GM18508 (cell line): Measurements from ENCODE around the gene TRAT1.
"Not testable (repeated sequence)": the region's sequence is repeated elsewhere in the genome, so short reads cannot be mapped to it uniquely, and the experiment has no call there.

Source experiments
- ATAC-seq: cut with Tn5 transposase; IDR thresholded peaks from one replicate; pipeline ENCODE4 v1.9.1; 2021; ENCODE audit warnings: moderate number of reproducible peaks; ENCODE audit not compliant: insufficient read depth, unreplicated experiment

TRAT1 gene

GRCh38 chr3:108822123-108822897 is at the start of gene TRAT1:
TRAT1 (plus strand) TSS chr3:108822786; CDS start chr3:108822928, 142 bp downstream.
- ATAC-seq, result no peak

- ATAC-seq, result no peak
Observed at GRCh38 chr3:108775649-108776048, 46.9 kb upstream of the TRAT1 start.

- ATAC-seq, result no peak
Observed at GRCh38 chr3:108779496-108779895, 43.1 kb upstream of the TRAT1 start.

- no peak for ATAC-seq
Observed at GRCh38 chr3:108780235-108780634, 42.4 kb upstream of the TRAT1 start.

- ATAC-seq, result no peak
Observed at GRCh38 chr3:108791473-108791872, 31.1 kb upstream of the TRAT1 start.

GRCh38 chr3:108804437-108804836 is 18.1 kb upstream of the TRAT1 start:
- ATAC-seq, result no peak

GRCh38 chr3:108804966-108805365 is 17.6 kb upstream of the TRAT1 start:
- ATAC-seq, result no peak

- ATAC-seq, result no peak
Observed at GRCh38 chr3:108806316-108806715, 16.3 kb upstream of the TRAT1 start.

- ATAC-seq, result no peak
Observed at GRCh38 chr3:108818404-108818803, 4.2 kb upstream of the TRAT1 start.

- ATAC-seq, result no peak
Observed at GRCh38 chr3:108820586-108820985, 2.0 kb upstream of the TRAT1 start.

GRCh38 chr3:108823227-108823626 is 641 bp downstream of the TRAT1 start:
- no peak for ATAC-seq

- ATAC-seq, result not testable (repeated sequence)
Observed at GRCh38 chr3:108823803-108824202, 1.2 kb downstream of the TRAT1 start.

GRCh38 chr3:108826309-108827187 is 4.0 kb downstream of the TRAT1 start:
- ATAC-seq, result no peak

GRCh38 chr3:108830381-108830780 is 7.8 kb downstream of the TRAT1 start:
- no peak for ATAC-seq

GRCh38 chr3:108830991-108831614 is 8.5 kb downstream of the TRAT1 start:
- no peak for ATAC-seq

GRCh38 chr3:108833611-108834010 is 11.0 kb downstream of the TRAT1 start:
- ATAC-seq, result no peak

- no peak for ATAC-seq
Observed at GRCh38 chr3:108834551-108834950, 12.0 kb downstream of the TRAT1 start.

GRCh38 chr3:108835101-108835500 is 12.5 kb downstream of the TRAT1 start:
- no peak for ATAC-seq

GRCh38 chr3:108838436-108838835 is 15.8 kb downstream of the TRAT1 start:
- no peak for ATAC-seq

GRCh38 chr3:108845709-108846293 is 23.2 kb downstream of the TRAT1 start:
- ATAC-seq, result no peak

- ATAC-seq, result no peak
Observed at GRCh38 chr3:108847187-108847586, 24.6 kb downstream of the TRAT1 start.
